Activated T-cell treated with anti-CD3 and anti-CD28 coated beads, Interleukin-2, amount 50 U/mL, for 24 hours (primary cell): ENCODE measurements around the gene CBLB.

ENCODE experiments used
- DNase-seq: peaks from one replicate; pipeline ENCODE4 v3.0.0-alpha.2; 2020
- H3K27ac Mint-ChIP-seq: 2 replicates; pipeline ENCODE4 v1.8.0; 2020; ENCODE audit warnings: mild to moderate bottlenecking, mixed read lengths
- H3K27me3 Mint-ChIP-seq: 2 replicates; pipeline ENCODE4 v1.8.0; 2020; ENCODE audit warnings: mixed read lengths
- H3K36me3 Mint-ChIP-seq: 2 replicates; pipeline ENCODE4 v1.8.0; 2020; ENCODE audit warnings: low read depth, mixed read lengths
- H3K4me1 Mint-ChIP-seq: 2 replicates; pipeline ENCODE4 v1.8.0; 2020; ENCODE audit warnings: low read depth, mixed read lengths
- H3K4me3 Mint-ChIP-seq: 2 replicates; pipeline ENCODE4 v1.8.0; 2020; ENCODE audit warnings: mild to moderate bottlenecking, moderate library complexity, mixed read lengths
- H3K9me3 Mint-ChIP-seq: 2 replicates; pipeline ENCODE4 v1.8.0; 2020; ENCODE audit warnings: mixed read lengths

CBLB gene

DNA sequence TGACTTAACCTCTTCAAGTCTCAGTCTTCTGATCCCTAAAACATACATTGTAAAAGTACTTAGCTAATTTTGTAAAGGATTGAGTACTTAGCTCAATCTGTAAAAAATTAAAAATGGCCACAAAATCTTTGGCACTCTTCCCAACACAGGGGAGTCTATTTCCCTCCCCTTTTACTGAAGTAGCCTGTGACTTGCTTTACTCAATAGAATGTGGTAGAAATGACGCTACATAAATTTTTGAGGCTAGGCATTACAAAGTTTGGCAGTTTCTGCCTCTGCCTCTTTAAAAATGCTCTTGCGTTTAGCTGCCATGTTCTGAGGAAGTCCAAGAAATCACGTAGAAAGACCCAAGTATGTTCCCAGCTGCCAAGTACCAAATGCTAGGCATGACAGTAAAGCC lies 80.2 kb downstream of the CBLB start:
- no peak for DNase-seq
- peaks cover 79% of the 10 kb centered on the region for H3K4me1 Mint-ChIP-seq
- H3K9me3 Mint-ChIP-seq: peaks cover 4% of the 10 kb centered on the region
- no peaks in the 10 kb centered on the region for H3K27me3 Mint-ChIP-seq
- H3K36me3 Mint-ChIP-seq: peaks cover 68% of the 10 kb centered on the region
- no peak overlapping the region for H3K4me3 Mint-ChIP-seq
- no peak overlapping the region for H3K27ac Mint-ChIP-seq

DNA sequence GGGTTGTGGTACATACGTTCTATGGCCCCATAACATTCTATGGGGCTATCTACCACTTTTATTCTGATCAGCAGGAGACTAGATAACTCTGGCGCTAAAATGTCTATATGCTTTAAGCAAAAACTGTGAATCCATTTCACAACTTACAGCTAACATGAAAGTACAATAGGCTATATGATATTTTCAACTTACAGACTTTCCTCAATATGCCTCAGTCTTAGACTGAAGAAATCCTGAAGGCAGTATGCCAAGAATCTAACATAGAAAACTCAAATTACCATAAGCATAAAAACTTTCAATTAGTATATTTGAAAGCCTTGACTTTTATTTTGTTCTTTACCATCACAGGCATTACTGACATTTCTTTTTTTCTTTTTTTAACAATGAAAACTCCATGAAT lies 81.4 kb downstream of the CBLB start:
- Mint-ChIP-seq H3K9me3 (peaks cover 4% of the 10 kb centered on the region), H3K36me3 (peaks cover 61% of the 10 kb centered on the region)

DNA sequence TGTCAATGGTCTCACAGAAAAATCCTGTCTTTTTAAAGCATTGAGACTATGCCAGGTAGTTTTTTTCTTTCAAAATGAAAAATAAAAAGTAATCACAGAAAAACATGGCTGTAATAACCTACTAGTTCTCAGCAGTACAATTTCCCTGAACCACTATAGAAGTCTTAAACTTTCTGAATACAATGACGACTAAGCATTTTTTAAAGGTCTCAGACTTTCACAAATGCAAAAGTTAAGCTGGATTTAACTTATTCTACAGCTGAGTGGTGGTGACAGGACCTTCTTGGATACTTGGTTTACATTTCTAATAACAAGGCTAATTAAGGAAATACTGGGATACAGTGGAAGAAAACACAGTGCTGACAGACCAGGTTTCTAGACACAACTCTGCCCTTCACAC lies 81.8 kb downstream of the CBLB start:
- H3K36me3 Mint-ChIP-seq: peaks cover 60% of the 10 kb centered on the region
- DNase-seq: no peak
- no peaks in the 10 kb centered on the region for H3K27me3 Mint-ChIP-seq
- peaks cover 4% of the 10 kb centered on the region for H3K9me3 Mint-ChIP-seq
- H3K4me1 Mint-ChIP-seq: peaks cover 70% of the 10 kb centered on the region
- no peak overlapping the region for H3K27ac Mint-ChIP-seq
- H3K4me3 Mint-ChIP-seq: no peak overlapping the region

More for the DNA sequence above, 81.4 kb downstream of the CBLB start:
- Mint-ChIP-seq H3K27ac (no peak overlapping the region), H3K4me1 (peaks cover 71% of the 10 kb centered on the region), H3K27me3 (no peaks in the 10 kb centered on the region), H3K4me3 (no peak overlapping the region)
- no peak for DNase-seq

DNA sequence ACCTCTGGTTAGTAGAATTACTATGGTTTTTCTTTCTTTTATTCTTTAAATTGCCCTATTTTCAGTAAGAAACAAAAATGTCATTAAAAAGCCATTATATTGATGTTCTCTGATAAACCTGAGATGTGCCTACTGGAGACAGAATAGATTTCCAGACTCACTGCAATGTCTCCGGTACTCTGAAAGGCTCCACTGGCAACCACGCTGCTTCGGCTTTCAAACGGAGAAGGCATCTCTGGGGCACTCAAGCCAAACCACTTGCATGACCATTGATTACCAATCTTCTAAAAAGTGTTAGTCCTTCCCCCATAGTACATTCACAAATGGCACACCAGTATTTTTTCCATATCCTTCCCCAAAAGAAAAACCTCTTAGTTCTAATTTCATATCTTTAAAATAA lies 82.6 kb downstream of the CBLB start:
- Mint-ChIP-seq H3K9me3 (peaks cover 5% of the 10 kb centered on the region), H3K4me3 (no peak overlapping the region), H3K4me1 (peaks cover 72% of the 10 kb centered on the region), H3K27ac (peak overlapping the region; percentile 64), H3K27me3 (no peaks in the 10 kb centered on the region), H3K36me3 (peaks cover 63% of the 10 kb centered on the region)
- no peak for DNase-seq

DNA sequence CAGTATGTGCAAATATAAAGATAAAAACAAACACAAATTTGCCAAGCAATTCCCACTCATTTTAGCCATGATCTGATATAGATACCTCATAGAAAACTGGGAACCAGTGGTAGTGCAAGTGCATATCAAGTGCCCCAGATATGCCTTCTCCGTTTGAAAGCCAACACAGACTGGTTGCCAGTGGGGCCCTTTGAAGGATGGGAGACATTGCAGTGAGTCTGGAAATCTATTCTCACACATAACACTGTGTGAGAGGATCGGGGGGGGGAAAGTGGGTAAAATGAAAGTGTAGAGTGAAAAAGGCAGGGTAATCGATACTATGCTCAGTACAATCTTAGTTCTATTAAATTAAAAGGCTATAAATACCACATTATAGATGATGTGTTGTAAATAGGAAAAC lies 83.0 kb downstream of the CBLB start:
- Mint-ChIP-seq H3K4me3 (no peak overlapping the region), H3K27me3 (no peaks in the 10 kb centered on the region), H3K27ac (peak overlapping the region; percentile 70), H3K36me3 (peaks cover 63% of the 10 kb centered on the region), H3K9me3 (peaks cover 6% of the 10 kb centered on the region), H3K4me1 (peaks cover 72% of the 10 kb centered on the region)
- DNase-seq: no peak

DNA sequence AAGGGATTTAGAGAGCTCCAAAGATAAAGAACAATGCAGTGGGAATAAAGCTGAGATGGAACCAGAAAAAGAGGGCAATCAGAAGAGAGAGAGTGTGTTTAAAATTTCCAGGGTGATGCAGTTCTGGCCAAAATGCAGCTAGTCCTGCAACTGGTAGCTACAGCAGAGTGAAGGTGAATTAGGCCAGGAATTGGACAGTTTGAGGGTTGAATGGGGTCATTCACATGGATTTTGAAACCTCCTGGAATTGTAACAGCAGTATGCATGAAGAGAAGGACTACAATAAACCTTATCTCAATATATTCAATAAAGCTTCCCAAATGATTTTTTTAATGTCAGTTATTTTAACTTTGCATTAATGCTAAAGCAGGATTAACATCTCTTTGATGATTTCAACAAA lies 85.2 kb downstream of the CBLB start:
- peaks cover 70% of the 10 kb centered on the region for H3K4me1 Mint-ChIP-seq
- peaks cover 6% of the 10 kb centered on the region for H3K9me3 Mint-ChIP-seq
- H3K27me3 Mint-ChIP-seq: no peaks in the 10 kb centered on the region
- no peak for DNase-seq
- H3K27ac Mint-ChIP-seq: peak overlapping the region; percentile 63
- H3K36me3 Mint-ChIP-seq: peaks cover 65% of the 10 kb centered on the region
- H3K4me3 Mint-ChIP-seq: no peak overlapping the region

DNA sequence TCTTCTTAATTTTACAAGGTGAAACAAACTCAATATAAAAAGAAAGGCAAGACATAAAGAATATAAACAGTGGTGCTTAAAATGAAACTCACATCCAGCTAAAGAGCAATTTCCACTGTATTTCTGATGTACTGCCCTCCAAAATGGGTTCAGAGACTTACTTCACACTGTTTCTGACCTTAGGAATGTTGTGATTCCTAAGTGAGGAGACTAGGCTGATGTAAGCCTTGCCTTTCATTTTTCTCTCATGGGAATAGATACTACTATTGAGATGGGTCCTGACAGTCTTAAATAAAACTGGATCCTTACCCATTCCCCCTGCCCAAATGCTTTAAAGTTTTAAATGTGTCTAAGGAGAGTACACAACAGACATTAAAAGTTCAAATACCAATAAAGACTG lies 86.9 kb downstream of the CBLB start:
- peaks cover 65% of the 10 kb centered on the region for H3K4me1 Mint-ChIP-seq
- H3K36me3 Mint-ChIP-seq: peaks cover 63% of the 10 kb centered on the region
- no peak for DNase-seq
- H3K9me3 Mint-ChIP-seq: peaks cover 6% of the 10 kb centered on the region
- H3K27me3 Mint-ChIP-seq: no peaks in the 10 kb centered on the region
- H3K27ac Mint-ChIP-seq: peak overlapping the region; percentile 48
- no peak overlapping the region for H3K4me3 Mint-ChIP-seq

DNA sequence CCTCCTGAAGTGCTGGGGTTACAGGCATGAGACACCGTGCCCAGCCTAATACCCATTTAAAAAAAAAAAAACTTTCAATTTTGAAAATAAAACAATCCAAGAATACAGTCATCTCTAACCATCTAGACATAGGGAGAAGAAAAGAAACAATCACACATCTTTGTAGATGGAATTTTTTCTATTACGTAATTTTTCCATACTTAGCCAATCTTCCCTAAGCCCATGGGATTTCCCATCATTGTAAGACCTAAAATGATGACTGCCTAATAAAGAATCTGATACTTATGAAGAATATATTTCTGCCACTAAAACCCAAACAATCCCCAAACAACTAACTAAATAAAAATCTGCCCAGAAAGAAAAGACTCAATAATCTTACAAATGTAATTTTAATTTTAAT lies 88.7 kb downstream of the CBLB start:
- Mint-ChIP-seq H3K9me3 (peaks cover 6% of the 10 kb centered on the region), H3K4me3 (no peak overlapping the region), H3K36me3 (peaks cover 65% of the 10 kb centered on the region), H3K27me3 (no peaks in the 10 kb centered on the region), H3K4me1 (peaks cover 64% of the 10 kb centered on the region), H3K27ac (peak overlapping the region; percentile 26)
- DNase-seq: no peak

DNA sequence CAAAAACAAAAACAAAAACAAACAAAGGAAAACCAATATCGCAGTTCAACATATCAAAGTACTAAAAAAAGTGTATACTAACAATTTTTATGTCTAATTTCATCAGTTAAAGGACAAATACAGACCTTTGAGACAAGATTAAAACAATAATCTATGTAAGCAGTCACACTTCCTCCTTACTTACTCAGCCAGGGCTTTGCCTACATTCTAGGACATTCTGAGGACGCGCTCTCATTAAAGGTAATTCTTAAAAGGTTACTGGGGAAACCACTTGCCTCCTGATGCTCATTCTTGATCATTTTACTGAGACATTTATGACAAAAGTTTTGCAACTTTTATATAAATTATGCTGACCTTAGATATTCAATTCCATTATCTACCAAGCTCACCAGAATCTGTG lies 93.4 kb downstream of the CBLB start:
- H3K4me1 Mint-ChIP-seq: peaks cover 79% of the 10 kb centered on the region
- peak overlapping the region; percentile 70 for H3K27ac Mint-ChIP-seq
- no peak overlapping the region for H3K4me3 Mint-ChIP-seq
- no peaks in the 10 kb centered on the region for H3K27me3 Mint-ChIP-seq
- H3K36me3 Mint-ChIP-seq: peaks cover 82% of the 10 kb centered on the region
- DNase-seq: no peak
- no peaks in the 10 kb centered on the region for H3K9me3 Mint-ChIP-seq

DNA sequence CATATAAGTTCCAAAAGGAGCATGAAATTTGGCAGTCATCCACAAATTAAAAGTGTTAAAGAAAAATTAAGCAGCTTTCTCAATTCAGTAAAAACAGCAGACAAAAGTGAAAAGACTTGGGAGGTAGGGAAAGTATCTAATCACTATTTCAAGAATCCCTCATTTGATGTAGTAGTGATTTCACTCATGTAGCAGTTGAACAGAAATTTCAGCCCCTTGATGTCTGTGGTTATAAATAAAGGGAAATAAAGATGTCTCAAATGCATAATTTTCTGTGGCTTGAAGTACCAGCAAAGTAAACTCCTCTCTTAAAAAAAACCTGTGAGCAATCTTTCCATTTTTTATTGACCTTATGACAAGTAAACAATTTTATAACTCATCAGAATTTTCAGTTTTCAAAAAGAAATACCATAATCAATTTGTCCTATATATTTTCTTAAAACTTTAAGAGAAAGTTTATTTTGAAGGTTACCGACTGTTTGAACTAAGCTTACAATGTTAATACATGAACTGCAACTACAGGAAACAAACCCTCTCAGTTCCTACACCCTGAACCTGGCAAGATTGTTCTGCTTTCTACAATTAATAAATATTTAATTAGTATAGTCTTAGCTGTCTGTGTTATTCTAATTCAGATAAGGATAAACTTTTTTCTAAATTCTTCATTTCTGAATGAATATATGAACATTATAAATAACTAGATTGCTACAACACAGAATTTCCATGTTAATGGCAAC lies 94.2 kb downstream of the CBLB start:
- Mint-ChIP-seq H3K4me1 (peaks cover 81% of the 10 kb centered on the region), H3K4me3 (peak overlapping the region; percentile 31), H3K36me3 (peaks cover 82% of the 10 kb centered on the region), H3K9me3 (no peaks in the 10 kb centered on the region), H3K27me3 (no peaks in the 10 kb centered on the region), H3K27ac (peak overlapping the region; percentile 86)
- no peak for DNase-seq

DNA sequence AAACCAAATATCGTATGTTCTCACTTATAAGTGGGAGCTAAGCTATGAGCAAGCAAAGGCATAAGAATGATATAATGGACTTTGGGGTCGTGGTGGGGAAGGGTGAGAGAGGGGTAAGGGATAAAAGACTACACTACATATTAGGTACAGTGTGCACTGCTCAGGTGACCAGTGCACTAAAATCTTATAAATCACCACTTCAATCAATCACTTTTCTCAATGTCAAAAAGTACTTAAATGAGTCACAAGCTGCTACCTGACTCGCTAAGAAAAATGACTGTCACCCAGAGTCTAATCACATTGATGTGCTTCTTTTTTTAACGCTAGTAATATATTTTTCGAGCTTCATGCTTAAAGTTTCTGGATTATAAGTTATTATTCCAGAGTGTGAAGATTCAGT lies 95.5 kb downstream of the CBLB start:
- H3K4me3 Mint-ChIP-seq: no peak overlapping the region
- peaks cover 5% of the 10 kb centered on the region for H3K9me3 Mint-ChIP-seq
- peaks cover 92% of the 10 kb centered on the region for H3K36me3 Mint-ChIP-seq
- peak overlapping the region; percentile 86 for H3K27ac Mint-ChIP-seq
- H3K27me3 Mint-ChIP-seq: no peaks in the 10 kb centered on the region
- DNase-seq: no peak
- peaks cover 94% of the 10 kb centered on the region for H3K4me1 Mint-ChIP-seq

DNA sequence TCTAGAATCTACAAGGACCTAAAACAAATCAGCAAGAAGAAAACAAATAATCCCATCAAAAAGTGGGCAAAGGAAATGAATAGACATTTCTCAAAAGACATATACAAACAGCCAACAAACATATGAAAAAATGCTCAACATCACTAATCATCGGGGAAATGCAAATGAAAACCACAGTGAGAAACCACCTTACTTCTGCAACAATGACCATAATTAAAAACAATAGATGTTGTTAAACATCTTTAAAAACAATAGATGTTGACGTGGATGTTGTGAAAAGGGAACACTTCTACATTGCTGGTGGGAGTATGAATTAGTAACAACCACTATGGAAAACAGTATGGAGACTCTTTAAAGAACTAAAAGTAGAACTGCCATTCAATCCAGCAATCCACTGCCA lies 96.2 kb downstream of the CBLB start:
- DNase-seq: no peak
- H3K9me3 Mint-ChIP-seq: peaks cover 5% of the 10 kb centered on the region
- H3K4me1 Mint-ChIP-seq: peaks cover 95% of the 10 kb centered on the region
- no peaks in the 10 kb centered on the region for H3K27me3 Mint-ChIP-seq
- no peak overlapping the region for H3K4me3 Mint-ChIP-seq
- H3K36me3 Mint-ChIP-seq: peaks cover 94% of the 10 kb centered on the region
- H3K27ac Mint-ChIP-seq: peak overlapping the region; percentile 86

DNA sequence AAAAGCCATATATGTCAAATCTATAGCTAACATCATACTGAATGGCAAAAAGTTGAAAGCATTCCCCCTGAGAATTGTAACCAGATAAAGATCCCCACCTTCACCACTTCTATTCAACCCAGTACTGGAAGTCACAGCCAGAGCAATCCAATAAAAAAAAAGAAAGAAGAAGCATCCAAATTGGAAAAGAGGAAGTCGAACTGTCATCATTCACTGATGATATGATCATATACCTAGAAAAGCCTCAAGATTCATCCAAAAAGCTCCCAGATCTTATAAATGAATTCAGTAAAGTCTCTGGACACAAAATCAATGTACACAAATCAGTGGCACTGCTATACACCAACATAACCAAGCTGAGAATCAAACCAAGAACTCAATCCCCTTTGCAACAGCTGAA lies 97.4 kb downstream of the CBLB start:
- Mint-ChIP-seq H3K27me3 (no peaks in the 10 kb centered on the region), H3K27ac (peak overlapping the region; percentile 23), H3K9me3 (peaks cover 5% of the 10 kb centered on the region), H3K36me3 (peaks cover 87% of the 10 kb centered on the region), H3K4me1 (peaks cover 92% of the 10 kb centered on the region), H3K4me3 (no peak overlapping the region)
- no peak for DNase-seq

DNA sequence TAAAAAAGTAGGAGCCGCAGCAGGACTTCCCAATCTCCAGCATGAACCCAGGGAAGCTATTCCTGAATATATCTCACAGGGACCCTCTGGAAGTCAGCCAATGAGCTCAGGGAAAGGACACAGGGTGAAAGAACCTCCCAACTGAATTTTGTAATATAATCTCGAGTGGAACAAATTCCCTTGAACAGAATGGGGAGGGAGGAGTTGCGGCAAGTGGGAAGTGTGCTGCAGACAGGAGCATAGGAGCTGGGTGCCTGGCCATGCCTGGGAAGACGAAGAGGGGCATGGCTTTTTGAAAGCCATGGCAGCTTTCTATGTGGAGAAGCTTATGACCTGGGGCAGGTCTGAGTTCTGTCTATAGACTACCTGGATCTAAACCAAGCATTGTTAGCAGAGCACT lies 98.4 kb downstream of the CBLB start:
- H3K4me3 Mint-ChIP-seq: no peak overlapping the region
- peak overlapping the region; percentile 27 for H3K27ac Mint-ChIP-seq
- peaks cover 5% of the 10 kb centered on the region for H3K9me3 Mint-ChIP-seq
- no peak for DNase-seq
- peaks cover 88% of the 10 kb centered on the region for H3K36me3 Mint-ChIP-seq
- H3K27me3 Mint-ChIP-seq: no peaks in the 10 kb centered on the region
- peaks cover 93% of the 10 kb centered on the region for H3K4me1 Mint-ChIP-seq

DNA sequence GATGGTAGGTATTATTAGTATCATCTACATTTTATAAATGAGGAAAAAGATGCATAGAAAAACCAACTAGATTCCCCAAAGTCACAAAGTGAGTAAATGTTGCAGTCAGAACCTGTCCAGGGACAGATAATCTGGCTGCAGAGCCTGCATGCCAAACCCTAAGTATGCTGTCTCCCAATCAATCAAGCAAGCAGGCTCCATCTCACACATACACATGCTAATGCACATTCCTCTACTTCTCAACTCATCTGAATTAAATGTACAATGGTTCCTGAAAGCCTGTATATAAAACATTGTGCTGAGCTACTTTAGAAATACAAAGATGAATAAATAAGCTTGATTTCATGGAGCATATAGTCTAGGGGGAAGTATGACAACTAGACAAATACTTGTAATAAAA lies 101.0 kb downstream of the CBLB start:
- peaks cover 12% of the 10 kb centered on the region for H3K9me3 Mint-ChIP-seq
- H3K4me3 Mint-ChIP-seq: peak overlapping the region; percentile 36
- peaks cover 93% of the 10 kb centered on the region for H3K4me1 Mint-ChIP-seq
- peaks cover 91% of the 10 kb centered on the region for H3K36me3 Mint-ChIP-seq
- no peak for DNase-seq
- H3K27ac Mint-ChIP-seq: peak overlapping the region; percentile 71
- no peaks in the 10 kb centered on the region for H3K27me3 Mint-ChIP-seq

DNA sequence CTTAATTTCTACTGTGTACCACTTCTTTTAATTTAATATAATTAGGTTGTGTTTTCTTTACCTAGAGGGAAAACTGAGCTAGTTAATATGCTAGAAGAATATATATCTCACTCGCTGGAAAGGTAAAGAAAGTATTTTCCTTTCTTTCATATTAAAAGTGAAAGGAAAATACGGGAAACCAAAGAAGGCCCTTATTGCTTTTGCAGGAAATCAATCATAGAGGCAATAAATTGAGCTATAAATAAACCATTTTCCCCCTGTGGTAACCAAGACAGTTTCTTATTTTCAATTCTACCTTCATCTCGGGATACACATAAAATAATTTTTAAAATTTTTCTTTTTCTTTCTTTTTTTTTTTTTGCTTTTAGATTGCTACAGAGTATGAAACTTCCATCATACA lies 101.6 kb downstream of the CBLB start:
- peaks cover 90% of the 10 kb centered on the region for H3K4me1 Mint-ChIP-seq
- no peak for DNase-seq
- H3K9me3 Mint-ChIP-seq: peaks cover 17% of the 10 kb centered on the region
- peak overlapping the region; percentile 36 for H3K4me3 Mint-ChIP-seq
- H3K27ac Mint-ChIP-seq: peak overlapping the region; percentile 61
- H3K27me3 Mint-ChIP-seq: no peaks in the 10 kb centered on the region
- H3K36me3 Mint-ChIP-seq: peaks cover 91% of the 10 kb centered on the region
